Pons (tissue), 1 donor: ENCODE data around the gene SARS2.

ENCODE experiments used
- DNase-seq: peaks from one replicate; pipeline ENCODE4 v3.0.0-alpha.2; 2016; ENCODE audit warnings: low spot score

The SARS2 gene

DNA sequence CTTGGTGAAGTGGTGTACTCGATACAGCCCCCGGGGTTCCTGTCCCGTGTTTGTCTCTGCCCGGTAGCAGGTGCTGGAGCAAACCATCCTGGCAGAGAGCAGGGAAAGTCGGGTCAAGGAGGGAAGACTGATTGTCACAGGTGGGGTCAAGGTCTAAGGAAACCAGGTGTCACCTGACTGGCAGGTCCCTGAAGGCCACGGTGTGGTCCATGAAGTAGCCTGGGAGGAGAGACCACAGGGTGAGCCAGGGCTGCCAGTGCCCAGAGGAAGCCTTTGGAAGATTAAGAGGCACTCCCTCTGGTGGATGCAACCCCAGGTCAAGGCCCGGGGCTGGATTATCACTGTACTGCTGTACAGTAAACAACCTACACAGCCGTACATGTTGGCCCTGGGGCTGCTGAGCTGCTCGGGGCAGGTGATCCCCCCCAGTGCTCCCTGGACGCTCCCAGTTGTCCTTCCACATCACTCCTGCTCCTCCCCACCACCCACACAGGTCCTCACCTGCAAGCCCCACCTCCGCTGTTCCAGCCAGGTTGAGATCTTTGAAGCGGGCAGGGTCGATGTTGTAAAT lies 12.6 kb downstream of the SARS2 start:
- no peak for DNase-seq

DNA sequence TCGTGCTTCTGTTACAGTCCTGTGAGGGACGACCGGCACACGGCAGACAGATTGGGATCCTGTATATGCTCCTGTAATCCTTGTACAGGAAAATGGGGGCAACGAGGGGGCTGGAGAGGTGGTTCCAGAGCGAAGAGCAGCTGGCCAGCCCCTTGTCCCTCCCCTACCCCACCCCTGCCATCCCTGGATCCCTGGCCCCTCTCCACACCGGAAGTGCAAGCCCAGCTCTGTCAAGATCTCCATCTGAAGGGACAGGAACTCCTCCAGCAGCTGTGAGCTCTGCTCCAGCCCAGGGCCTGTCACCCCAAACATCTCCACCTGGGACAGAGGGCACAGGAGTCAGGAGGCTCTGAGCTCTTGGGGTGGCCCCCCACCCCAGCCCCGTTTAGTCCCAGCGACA lies 13.0 kb downstream of the SARS2 start:
- DNase-seq, result no peak

DNA sequence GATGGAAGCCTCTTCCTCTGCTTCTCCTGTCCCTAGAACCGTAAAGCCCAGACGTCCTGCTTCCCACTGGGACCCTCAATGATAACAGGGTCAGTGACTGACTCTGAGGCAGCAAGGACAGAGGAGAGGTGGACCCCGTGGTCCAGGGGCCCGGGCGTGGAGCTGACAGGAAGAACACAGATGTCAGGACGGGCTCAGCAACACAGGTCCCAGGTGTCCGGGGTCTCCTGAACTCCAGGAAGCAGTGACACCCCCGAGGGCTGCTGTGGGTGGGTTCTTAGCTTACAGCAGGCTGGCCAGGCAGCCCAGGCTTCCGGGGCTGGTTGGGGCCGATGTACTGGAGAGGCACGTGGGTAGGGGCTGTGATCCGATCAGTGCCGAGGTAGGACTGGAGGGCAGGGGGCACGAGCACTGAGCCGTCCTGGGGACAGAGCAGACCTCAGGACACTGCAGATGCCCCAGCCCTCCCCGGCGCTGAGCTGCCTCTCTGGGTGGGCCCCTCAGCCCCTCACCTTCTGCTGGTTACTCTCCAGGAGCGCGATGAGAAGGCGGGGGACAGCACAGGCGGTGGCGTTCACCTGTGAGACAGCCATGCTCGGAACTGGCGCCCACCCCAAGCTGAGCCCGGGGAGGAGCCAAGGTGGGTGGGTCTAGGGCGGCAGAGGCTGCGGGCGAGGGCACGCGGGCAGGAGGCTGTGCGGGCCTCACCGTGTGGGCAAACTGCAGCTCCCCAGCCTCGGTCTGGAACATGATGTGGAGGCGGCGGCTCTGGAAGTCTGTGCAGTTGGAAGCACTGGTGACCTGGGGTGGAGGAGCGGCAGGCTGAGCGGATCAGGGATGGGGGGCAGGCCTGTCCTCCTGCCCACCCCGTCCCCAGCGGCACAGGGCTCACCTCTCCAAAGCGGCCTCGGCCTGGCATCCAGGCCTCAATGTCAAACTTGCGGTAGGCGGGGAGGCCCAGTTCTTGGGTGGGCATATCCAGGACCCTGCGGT lies 14.9 kb downstream of the SARS2 start:
- DNase-seq, result no peak

DNA sequence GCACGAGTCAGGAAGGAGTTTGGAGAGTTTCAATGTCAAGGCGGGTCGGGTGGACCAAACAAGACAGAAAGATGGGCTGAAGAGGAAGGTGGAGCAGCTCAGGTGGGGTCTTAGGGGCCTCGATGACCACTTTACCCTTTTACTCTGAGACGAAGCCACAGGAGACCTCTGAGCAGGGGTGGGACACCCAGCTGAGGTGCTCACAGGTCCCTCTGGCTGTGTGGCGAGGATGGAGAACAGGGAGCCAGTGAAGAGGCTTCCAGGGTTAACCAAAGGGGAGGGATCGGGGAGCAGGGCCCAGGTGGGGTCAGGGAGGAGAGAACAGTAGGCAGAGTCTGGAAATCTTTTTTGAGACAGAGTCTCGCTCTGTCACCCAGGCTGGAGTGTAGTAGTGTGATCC lies 16.6 kb downstream of the SARS2 start:
- DNase-seq, result no peak

DNA sequence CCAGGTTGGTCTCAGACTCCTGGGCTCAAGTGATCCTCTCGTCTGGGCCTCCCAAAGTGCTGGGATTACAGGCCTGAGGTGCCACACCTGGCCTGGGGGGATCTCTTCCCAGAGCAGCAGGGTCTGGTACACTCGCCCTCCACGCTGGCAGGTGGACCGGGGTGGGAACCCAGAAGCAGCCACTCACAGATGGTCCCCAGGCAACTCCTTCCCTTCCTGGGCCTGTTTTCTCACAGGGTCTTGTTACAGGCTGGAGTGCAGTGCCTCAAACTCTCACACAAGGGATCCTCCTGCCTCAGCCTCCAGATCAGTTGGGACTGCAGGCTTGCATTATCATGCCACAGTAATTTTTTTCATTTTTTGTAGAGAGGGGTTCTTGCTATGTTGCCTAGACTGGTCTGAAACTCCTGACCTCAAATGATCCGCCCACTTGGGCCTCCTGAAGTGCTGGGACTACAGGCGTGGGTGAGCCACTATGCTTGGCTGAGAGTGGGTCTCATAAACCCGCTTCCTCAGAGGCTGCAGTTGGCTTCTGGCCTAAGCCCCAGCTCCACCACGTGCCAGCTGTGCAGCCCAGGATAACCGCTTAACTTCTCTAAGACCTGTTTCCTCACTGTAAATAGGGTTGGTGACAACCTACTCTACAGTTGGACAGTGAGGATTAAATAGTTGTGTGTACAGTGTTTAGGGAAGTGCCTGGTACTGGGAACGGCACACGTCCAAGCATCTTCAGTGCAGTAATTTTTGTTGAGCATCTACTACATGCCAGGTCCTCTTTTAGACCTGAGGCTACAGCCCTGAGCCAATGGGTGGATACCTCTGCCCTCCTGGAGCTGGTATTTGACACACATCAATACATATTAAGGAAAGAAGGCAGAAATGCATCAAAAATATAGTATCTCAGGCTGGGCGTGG lies 17.7 kb downstream of the SARS2 start:
- DNase-seq, result no peak

DNA sequence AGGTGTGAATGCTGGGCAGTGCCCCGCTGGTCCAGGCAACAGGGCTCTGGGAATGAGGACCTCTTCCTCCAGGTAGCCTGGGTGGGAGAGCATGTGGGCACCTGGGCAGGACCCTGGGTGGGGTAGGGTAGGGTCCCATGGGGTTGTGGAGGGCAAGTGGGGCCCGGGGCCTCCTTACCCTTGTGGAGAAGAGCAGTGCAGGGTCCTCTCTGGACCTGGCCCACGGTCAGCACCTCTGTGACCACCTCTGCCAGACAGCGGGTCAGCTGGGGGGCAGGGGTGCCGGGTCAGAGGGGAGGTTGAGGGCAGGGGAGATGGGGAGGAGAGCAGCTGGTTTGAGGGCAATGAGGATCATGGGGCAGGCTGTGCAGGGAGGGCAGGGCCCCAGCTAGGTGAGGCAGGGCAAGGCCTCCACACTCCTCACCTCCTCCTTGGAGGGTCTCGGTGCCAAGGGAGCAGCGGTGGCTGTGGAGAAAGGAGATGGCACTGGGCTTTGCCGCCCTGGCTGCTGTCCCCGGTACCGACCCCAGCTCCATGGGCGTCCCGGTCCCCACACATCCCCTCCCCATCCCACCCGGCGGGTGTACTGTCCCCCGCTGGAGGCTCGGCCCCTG lies 19.1 kb downstream of the SARS2 start:
- no peak for DNase-seq

DNA sequence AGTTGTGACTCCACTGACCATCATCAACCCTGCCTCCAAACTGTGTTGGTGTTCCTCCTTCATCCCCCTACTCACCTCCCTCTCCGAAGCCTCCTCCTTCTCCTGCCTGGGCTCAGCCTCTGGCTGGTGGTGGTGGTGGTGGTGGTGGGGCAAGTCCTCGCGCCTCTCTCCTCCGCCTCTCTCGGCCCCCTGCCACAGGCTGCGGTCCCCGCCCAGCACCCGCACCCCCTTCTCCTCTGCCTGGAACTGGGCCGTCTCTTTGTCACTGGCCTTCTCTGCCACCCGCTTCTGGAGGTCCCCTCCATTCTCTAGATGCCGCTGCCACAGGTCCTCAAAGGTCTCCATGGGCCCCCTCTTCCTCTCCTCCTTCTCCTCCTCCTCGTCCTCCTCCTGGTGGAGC lies 20.1 kb downstream of the SARS2 start:
- DNase-seq, result no peak

DNA sequence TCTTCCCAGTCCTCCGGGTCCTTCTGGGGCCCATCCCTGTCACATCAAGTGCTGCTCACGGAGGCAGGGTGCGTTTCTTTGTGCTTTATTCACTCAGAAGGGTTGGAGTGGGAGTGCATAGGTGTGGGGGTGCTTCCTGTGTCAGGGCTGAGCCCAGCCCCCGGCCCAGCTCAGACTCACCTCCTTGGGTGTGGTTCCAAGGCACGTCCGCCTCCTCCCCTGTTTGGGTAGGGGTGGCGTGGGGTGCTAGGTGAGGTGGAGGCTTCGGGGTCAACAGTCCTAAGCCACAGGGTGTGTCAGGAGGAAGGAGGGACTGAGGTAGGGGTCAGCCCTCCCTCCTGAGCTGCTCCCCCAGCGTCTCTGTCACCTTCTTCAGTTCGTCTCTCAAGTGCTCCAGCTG lies 21.7 kb downstream of the SARS2 start:
- DNase-seq, result no peak

DNA sequence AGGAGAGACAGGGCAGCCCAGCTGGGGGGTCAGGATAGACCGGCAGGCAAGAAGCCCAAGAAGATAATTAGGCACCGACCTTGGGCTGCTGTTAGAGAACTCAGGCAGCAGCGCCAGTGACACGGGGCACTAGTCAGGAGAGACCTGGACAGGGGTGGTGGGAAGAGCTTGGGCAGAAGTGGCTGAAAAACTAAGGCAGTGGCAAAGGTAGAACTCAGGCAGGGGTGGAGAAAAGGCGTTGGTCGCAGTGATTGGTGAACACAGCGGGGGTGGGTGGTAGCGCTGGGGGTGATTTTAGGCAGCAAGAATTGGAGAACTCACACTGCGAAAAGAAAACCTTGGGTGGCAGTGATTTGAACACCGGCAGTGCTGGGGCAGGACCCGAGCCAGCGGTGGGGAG lies 22.9 kb downstream of the SARS2 start:
- no peak for DNase-seq

DNA sequence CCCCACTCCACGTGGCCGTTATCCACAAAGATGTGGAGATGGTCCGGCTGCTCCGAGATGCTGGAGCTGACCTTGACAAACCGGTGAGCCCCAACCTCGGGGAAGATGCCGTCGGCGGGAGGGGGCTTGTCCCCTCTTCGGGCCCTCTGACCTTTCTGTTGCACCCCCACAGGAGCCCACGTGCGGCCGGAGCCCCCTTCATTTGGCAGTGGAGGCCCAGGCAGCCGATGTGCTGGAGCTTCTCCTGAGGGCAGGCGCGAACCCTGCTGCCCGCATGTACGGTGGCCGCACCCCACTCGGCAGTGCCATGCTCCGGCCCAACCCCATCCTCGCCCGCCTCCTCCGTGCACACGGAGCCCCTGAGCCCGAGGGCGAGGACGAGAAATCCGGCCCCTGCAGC lies 23.3 kb downstream of the SARS2 start:
- no peak for DNase-seq

DNA sequence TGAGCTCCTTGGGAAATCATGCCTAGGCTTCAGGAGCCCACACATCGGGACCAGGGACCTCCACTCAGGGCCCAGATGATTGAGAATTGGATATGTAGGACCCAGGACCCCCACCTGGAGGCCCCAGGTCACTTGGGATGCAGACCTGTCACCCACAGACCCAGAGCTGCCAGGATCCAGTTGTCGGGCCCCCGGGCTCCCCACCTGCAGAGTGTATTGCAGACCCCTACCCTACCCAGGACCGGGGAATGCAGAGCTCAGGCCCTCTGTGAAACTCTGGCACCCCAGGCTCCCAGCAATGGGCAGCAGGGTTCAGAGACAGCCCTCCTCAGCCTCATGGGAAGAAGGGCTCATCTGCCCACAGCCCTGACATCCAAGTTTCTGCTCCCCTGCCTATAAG lies 24.9 kb downstream of the SARS2 start:
- DNase-seq, result no peak

DNA sequence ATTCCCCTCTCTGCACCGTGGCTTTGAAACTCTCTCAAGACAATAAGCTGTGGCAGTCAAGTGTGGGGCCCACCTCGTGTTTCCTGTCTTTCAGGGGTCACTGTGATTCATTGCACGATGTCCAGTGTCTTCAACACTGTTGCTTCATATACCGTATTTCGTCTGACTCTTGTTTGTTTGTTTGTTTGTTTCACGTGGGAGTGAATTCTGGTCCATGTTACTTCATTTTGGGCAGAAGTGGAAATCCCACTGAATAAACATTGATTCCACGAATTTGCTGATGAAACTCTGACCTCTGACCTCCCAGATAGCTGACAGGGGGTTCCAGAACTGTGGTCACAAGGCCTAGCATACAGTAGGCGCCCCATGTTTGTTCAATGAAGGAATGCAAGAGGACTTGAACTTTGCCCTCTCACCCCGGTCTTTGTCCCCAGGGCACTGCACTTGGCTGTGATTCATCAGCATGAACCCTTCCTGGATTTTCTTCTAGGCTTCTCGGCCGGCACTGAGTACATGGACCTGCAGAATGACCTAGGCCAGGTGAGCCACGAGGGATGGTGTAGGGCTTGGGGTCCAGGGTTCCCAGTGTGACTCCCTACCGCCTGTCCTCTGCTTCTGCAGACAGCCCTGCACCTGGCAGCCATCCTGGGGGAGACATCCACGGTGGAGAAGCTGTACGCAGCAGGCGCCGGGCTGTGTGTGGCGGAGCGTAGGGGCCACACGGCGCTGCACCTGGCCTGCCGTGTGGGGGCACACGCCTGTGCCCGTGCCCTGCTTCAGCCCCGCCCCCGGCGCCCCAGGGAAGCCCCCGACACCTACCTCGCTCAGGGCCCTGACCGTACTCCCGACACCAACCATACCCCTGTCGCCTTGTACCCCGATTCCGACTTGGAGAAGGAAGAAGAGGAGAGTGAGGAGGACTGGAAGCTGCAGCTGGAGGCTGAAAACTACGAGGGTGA lies 25.7 kb downstream of the SARS2 start:
- no peak for DNase-seq

DNA sequence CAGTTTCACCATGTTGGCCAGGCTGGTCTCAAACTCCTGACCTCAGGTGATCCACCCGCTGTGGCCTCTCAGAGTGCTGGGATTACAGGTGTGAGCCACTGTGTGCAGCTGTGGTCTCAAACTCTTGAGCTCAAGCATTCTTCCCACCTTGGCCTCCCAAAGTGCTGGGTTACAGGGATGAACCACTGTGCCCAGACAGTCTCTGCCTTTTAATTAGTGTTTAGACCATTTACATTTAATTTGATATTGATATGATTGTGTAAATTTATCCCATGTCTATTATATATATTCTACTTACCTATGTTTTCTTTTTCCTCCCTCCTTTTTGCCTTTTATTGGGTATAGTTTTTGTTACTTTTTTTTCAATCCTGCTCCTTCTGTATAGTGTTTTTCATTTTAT lies 28.9 kb downstream of the SARS2 start:
- no peak for DNase-seq

DNA sequence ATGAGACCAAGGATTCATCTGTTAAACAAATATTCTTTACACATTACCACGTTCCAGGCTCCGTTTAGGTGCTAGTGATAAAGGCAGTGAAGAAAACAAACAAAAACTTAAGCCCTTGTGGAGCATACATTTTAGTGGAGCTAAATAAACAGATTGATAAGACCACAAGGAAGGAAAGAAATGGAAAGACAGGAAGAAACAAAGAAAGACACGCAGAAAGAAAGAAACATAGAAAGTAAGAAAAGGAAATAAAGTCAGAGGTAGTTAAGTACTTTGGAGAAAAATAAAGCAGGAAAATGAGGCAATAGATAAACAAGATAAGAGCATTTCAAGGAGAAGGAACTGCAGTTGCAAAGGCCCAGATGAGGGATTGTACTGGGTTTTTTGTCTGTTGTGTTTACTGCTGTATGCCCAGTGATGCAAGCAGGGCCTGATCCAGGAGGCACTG lies 29.8 kb downstream of the SARS2 start:
- DNase-seq, result no peak

DNA sequence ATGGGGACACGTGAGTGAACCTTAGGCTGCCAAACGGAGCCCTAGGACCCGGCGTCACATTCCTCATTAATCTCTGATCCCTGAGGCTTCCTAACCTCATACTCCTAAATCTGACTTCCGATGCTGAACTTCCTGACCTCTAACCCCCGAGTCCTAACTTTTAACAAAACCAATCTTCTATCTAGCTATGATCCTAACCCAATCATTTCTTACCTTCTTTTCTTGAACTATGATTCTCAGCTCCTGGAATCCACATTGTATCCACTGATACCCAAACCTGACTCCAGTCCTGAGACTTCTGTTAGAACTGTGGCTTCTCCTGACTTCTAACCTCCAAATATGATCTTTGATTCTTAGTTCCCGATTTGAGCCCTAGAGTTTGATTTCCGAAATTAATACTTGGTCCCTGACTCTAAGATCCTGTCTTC lies 30.3 kb downstream of the SARS2 start:
- DNase-seq, result peak; percentile 72

DNA sequence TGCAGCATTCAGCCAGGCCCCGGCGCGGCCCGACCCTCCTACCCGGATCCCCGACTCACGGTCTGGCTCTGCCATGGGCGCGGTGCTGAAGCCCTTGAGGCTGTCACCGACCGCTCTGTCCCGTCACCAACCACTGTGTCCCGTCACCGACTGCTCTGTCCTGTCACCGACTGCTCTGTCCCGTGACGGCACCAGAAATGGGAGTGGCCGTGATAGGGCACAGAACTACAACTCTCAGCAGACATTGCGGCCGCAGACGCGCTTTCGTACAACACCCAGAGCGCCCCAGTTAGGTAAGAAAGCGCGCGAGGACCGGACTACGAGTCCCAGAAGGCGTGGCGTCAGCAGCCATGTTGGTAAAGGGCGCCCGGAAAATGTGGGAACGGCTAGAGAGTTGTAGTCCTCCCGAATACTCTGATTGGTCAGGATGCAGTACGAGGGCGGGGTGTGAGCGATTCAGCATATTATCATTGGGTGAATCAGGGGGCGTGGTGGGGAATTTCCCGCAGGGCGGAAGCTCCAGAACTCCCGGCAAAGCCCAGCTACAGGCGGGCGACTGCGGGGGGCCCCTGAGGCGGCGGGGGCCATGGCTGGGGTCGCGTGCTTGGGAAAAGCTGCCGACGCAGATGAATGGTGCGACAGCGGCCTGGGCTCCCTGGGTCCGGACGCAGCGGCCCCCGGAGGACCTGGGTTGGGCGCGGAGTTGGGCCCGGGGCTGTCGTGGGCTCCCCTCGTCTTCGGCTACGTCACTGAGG lies 30.9 kb downstream of the SARS2 start, which contains the start of the genes NFKBIB and SIRT2:
Gene NFKBIB (plus strand): TSS at position 523 of the 755 bp plus-strand sequence. CDS start 64 bp downstream, at position 587.
Gene SIRT2 (minus strand): TSS at position 172 of the 755 bp plus-strand sequence. CDS start 97 bp downstream, at position 75.
- peak; percentile 100 for DNase-seq

DNA sequence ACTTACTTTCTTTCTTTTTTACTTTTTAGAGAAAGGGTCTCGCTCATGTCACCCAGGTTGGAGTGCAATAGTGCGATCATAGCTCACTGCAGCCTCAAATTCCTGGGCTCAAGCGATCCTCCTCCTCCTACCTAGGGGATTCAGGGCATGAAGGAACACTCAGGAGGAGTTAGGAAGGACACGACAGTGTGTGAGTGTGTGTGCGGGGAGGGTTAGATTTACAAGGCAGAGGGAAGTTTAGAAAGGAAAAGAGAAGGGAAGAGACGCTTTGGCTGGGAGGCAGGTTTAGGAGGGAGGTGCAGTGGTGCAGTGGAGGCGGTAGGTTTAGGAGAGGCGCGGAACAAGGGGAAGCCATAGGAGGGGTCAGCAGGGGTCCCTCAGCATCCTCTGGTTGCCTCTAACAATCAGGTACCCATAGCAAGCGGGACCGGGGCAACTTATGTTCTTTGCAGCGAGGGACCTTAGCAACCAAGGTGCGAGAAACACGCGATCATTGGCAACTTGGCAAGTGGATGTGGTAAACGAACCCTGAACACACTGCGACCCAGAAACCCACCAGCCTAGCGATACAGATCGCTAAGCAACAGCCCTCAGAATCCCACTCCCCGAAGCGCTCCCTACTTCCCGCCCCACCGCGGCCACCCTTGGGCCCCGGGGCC lies 31.6 kb downstream of the SARS2 start:
- DNase-seq, result no peak

DNA sequence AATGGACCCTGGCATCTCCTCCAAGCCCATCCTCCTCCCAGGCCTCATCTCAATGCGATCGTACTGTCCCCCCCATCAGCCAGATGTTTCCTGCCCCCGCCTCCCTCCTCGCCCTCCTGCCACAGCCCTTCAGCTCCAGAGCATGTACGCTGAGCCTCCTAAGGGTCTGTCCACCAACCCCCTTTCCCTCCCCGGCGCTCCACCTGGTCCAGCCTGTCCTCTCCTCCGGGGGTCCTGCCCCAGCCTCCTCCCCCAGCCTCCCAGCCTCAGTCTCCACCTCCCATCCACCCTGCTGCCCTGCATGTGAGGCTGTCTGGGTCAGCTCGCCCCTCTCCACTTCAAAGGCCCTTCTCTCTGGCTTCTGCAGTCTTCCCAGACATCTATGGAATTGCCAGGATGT lies 35.6 kb downstream of the SARS2 start:
- no peak for DNase-seq

DNA sequence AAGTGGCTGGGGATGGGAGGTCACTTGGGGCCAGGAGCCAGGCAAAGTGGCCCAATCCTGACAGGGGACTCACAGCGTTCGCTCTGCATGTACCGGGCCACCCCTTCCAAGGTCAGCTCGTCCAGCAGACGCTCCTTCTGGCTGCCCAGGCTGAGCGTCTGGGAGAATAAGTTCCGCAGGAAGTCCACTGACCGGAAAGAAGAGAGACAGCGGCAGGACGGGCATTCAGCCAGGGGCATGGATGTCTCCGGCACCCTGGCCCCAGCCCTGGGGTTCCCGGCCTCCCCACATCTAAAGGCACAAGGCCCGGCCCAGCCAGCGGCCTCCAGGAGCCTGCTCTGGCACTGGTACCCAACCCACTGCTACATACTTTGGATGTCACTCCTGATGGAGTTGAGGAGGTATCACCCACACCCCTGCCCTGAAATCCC lies 37.2 kb downstream of the SARS2 start:
- DNase-seq, result no peak
